ENCODE results near the gene SLC10A7.
"Not testable (repeated sequence)": the region's sequence is repeated elsewhere in the genome, so short reads cannot be mapped to it uniquely, and the experiment has no call there.

Gene SLC10A7

GRCh38 chr4:146370841-146371240, 150.9 kb downstream of the SLC10A7 start:
- DNase-seq, result no peak
- no peak overlapping the region for H3K27ac ChIP-seq
- H3K4me1 ChIP-seq, result peaks cover 0 to 23% (median 10%) of the 10 kb centered on the region in 4 donors
- no peaks in the 10 kb centered on the region for H3K36me3 ChIP-seq
- no peak overlapping the region for H3K4me3 ChIP-seq
- TF ChIP-seq CTCF (IDR thresholded peaks at IDR 0.05), result no peak
- H3K9me3 ChIP-seq, result no peaks in the 10 kb centered on the region
- H3K27me3 ChIP-seq, result no peaks in the 10 kb centered on the region
- intact Hi-C loops (cut with DNase I; ENCODE audit: low total_unique reads), result no loop called here

- DNase-seq, result no peak
- H3K27ac ChIP-seq, result no peak overlapping the region
- peaks cover 0 to 23% (median 10%) of the 10 kb centered on the region in 4 donors for H3K4me1 ChIP-seq
- no peak overlapping the region for H3K4me3 ChIP-seq
- intact Hi-C loops (cut with DNase I; ENCODE audit: low total_unique reads), result no loop called here
- no peaks in the 10 kb centered on the region for H3K36me3 ChIP-seq
- no peaks in the 10 kb centered on the region for H3K9me3 ChIP-seq
- no peak for TF ChIP-seq CTCF (IDR thresholded peaks at IDR 0.05)
- H3K27me3 ChIP-seq, result no peaks in the 10 kb centered on the region
Observed at GRCh38 chr4:146369446-146369845, 152.3 kb downstream of the SLC10A7 start.

GRCh38 chr4:146368209-146368608, 153.5 kb downstream of the SLC10A7 start:
- Histone ChIP-seq H3K27ac (no peak overlapping the region), H3K36me3 (no peaks in the 10 kb centered on the region), H3K4me1 (peaks cover 0 to 23% (median 10%) of the 10 kb centered on the region in 4 donors), H3K9me3 (no peaks in the 10 kb centered on the region), H3K4me3 (no peak overlapping the region), H3K27me3 (no peaks in the 10 kb centered on the region)
- TF ChIP-seq CTCF (IDR thresholded peaks at IDR 0.05), result no peak
- intact Hi-C loops (cut with DNase I; ENCODE audit: low total_unique reads), result no loop called here
- DNase-seq, result no peak

- intact Hi-C loops (cut with DNase I; ENCODE audit: low total_unique reads), result no loop called here
- Histone ChIP-seq H3K36me3 (no peaks in the 10 kb centered on the region), H3K4me1 (peaks cover 0 to 23% (median 10%) of the 10 kb centered on the region in 4 donors), H3K27me3 (no peaks in the 10 kb centered on the region), H3K9me3 (peaks cover 0 to 6% (median 0%) of the 10 kb centered on the region in 3 donors), H3K27ac (no peak overlapping the region), H3K4me3 (no peak overlapping the region)
- no peak for TF ChIP-seq CTCF (IDR thresholded peaks at IDR 0.05)
- DNase-seq, result no peak
Observed at GRCh38 chr4:146367347-146367746, 154.4 kb downstream of the SLC10A7 start.

- TF ChIP-seq CTCF (IDR thresholded peaks at IDR 0.05), result no peak
- peaks cover 0 to 10% (median 7%) of the 10 kb centered on the region in 3 donors for H3K36me3 ChIP-seq
- intact Hi-C loops (cut with DNase I; ENCODE audit: low total_unique reads), result no loop called here
- no peak overlapping the region for H3K4me3 ChIP-seq
- no peaks in the 10 kb centered on the region for H3K4me1 ChIP-seq
- DNase-seq, result no peak
- peaks cover 0 to 11% (median 0%) of the 10 kb centered on the region in 3 donors for H3K9me3 ChIP-seq
- no peak overlapping the region for H3K27ac ChIP-seq
- no peaks in the 10 kb centered on the region for H3K27me3 ChIP-seq
Observed at GRCh38 chr4:146359771-146360170, 162.0 kb downstream of the SLC10A7 start.

- H3K4me3 ChIP-seq; DNase-seq; H3K4me1 ChIP-seq; H3K36me3 ChIP-seq; H3K9me3 ChIP-seq; intact Hi-C loops (cut with DNase I; ENCODE audit: low total_unique reads); H3K27me3 ChIP-seq; H3K27ac ChIP-seq: not testable (repeated sequence)
Observed at GRCh38 chr4:146350114-146350513, 171.6 kb downstream of the SLC10A7 start.
